ENCODE results near the gene ATP13A2.

GRCh38 chr1:17009706-17010105 lies 2.0 kb downstream of the ATP13A2 start:
- TF ChIP-seq CTCF (IDR thresholded peaks at IDR 0.05): no peak
- no peak for TF ChIP-seq POLR2A (IDR thresholded peaks at IDR 0.05)
